ENCODE measurements around the gene ITLN1.
"Not testable (repeated sequence)": the region's sequence is repeated elsewhere in the genome, so short reads cannot be mapped to it uniquely, and the experiment has no call there.

ITLN1 gene

GRCh38 chr1:160910170-160910750, 25.3 kb upstream of the ITLN1 start:
- TF ChIP-seq, protein P1, sequence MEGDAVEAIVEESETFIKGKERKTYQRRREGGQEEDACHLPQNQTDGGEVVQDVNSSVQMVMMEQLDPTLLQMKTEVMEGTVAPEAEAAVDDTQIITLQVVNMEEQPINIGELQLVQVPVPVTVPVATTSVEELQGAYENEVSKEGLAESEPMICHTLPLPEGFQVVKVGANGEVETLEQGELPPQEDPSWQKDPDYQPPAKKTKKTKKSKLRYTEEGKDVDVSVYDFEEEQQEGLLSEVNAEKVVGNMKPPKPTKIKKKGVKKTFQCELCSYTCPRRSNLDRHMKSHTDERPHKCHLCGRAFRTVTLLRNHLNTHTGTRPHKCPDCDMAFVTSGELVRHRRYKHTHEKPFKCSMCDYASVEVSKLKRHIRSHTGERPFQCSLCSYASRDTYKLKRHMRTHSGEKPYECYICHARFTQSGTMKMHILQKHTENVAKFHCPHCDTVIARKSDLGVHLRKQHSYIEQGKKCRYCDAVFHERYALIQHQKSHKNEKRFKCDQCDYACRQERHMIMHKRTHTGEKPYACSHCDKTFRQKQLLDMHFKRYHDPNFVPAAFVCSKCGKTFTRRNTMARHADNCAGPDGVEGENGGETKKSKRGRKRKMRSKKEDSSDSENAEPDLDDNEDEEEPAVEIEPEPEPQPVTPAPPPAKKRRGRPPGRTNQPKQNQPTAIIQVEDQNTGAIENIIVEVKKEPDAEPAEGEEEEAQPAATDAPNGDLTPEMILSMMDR (IDR thresholded peaks at IDR 0.05; ENCODE audit: control insufficient read depth, extremely low read depth, insufficient read depth): no peak
- DNase-seq (ENCODE audit: low read depth): no peak
- no peak overlapping the region for H3K4me3 ChIP-seq (ENCODE audit: low read depth, low read length)

GRCh38 chr1:160907976-160908375, 23.0 kb upstream of the ITLN1 start:
- no peak overlapping the region for H3K4me3 ChIP-seq (ENCODE audit: low read depth, low read length)
- TF ChIP-seq, protein P1 (IDR thresholded peaks at IDR 0.05; ENCODE audit: control insufficient read depth, extremely low read depth, insufficient read depth): no peak
- DNase-seq (ENCODE audit: low read depth): no peak

- H3K4me3 ChIP-seq (ENCODE audit: low read depth, low read length): no peak overlapping the region
- TF ChIP-seq, protein P1 (IDR thresholded peaks at IDR 0.05; ENCODE audit: control insufficient read depth, extremely low read depth, insufficient read depth): no peak
- DNase-seq (ENCODE audit: low read depth): no peak
These were observed 20.6 kb upstream of the ITLN1 start for GRCh38 chr1:160905617-160905989.

GRCh38 chr1:160904783-160905616, 20.0 kb upstream of the ITLN1 start:
- TF ChIP-seq, protein P1 (IDR thresholded peaks at IDR 0.05; ENCODE audit: control insufficient read depth, extremely low read depth, insufficient read depth): no peak

DNA sequence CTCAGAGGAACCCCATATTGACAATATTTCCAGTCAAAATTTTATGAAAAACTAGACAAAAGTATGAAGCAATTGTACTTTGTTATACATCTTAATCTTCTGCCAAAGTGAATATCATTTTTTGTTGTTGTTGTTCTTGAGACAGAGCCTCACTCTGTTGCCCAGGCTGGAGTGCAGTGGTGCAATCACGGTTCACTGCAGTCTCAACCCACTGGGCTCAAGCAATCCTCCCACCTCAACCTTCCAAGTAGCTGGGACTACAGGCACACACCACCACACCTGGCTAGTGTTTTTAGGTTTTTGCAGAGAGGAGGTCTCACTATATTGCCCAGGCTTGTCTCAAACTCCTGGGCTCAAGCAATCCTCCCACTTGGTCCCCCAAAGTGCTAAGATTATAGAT, 17.3 kb upstream of the ITLN1 start:
- not testable (repeated sequence) for H3K4me3 ChIP-seq (ENCODE audit: low read depth, low read length); DNase-seq (ENCODE audit: low read depth)

More at GRCh38 chr1:160904783-160905616, 20.0 kb upstream of the ITLN1 start:
- DNase-seq (ENCODE audit: low read depth): no peak
- no peak overlapping the region for H3K4me3 ChIP-seq (ENCODE audit: low read depth, low read length)

GRCh38 chr1:160901768-160902167, 16.8 kb upstream of the ITLN1 start:
- TF ChIP-seq, protein P1 (IDR thresholded peaks at IDR 0.05; ENCODE audit: control insufficient read depth, extremely low read depth, insufficient read depth): no peak
- no peak for DNase-seq (ENCODE audit: low read depth)

DNA sequence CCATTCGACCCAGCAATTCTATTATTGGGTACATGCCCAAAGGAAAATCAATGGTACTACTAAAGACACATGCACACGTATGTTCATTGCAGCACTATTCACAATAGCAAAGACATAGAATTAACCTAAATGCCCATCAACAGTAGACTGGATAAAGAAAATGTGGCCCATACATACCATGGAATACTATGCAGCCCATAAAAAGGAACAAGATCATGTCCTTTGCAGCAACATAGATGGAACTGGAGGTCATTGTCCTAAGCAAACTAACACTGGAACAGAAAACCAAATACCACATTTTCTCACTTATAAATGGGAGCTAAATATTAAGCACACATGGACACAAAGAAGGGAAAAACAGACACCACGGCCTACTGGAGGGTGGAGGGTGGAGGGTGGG, 15.7 kb upstream of the ITLN1 start:
- H3K4me3 ChIP-seq (ENCODE audit: low read depth, low read length); DNase-seq (ENCODE audit: low read depth): not testable (repeated sequence)

More at GRCh38 chr1:160901768-160902167, 16.8 kb upstream of the ITLN1 start:
- H3K4me3 ChIP-seq (ENCODE audit: low read depth, low read length): no peak overlapping the region

- not testable (repeated sequence) for H3K4me3 ChIP-seq (ENCODE audit: low read depth, low read length); DNase-seq (ENCODE audit: low read depth)
These were observed 9.6 kb upstream of the ITLN1 start for GRCh38 chr1:160894368-160895135.
